Hindlimb muscle (tissue), 1 donor: ENCODE data around the gene SETD1B. TPM values are rescaled to one million over a fixed set of nuclear protein-coding genes. Genes with fewer than 3 reads are reported as not detected.
"Not testable (repeated sequence)": the region's sequence is repeated elsewhere in the genome, so short reads cannot be mapped to it uniquely, and the experiment has no call there.

Experiments used
- DNase-seq: peaks from one replicate; pipeline ENCODE4 v3.0.0-alpha.2; 2013
- polyA plus RNA-seq: library from polyadenylated mRNA; unstranded; fragments of 120-200 nt; gene quantifications from one replicate; pipeline ENCODE4 v1.2.1, GENCODE V29; 2013; ENCODE audit not compliant: insufficient read length

Gene SETD1B
- polyA plus RNA-seq, 1 donor: 12.3 TPM

DNA sequence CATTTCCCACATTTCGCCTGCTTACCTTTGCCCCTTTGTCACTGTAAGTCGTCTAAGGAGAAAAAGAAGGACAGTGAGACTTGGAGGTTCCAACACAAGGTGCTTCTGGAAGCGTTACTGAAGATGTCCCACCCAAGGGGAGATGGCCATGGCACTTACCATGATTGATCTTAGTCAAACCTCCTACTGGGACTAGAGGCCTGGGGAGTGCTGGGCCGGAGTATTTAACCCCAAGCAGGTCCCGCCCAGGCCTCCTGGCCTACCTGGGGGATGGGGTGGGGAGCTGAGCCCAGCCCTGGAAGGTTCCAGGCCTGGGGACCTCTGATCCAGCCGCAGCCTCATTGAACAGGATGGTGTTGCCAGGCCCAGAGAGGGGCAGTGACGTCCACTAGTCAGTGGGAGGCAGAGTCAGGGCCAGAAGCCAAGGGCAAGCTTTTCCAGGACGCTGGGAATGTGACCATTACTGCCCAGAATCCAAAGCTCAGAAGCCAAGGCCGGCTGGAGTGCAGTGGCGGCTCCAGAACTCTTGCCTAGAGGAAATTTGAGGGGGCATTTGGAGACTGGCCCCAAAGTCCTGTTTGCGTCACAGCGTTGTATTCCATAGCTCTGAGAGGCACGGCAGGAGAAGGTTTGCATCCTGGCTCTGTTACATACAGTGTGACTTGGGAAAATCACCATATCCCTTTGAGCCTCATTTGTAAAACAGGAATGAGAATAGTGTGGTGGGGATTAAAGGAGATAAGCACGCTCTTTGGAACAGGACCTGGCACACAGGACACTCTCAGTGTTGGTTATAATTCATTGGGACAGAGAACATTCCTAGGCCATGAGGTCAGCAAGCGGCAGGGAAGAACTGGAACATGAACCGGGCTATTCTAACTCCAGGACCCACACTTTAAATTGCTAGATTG lies 55.1 kb downstream of the SETD1B start, which contains the start of gene HPD:
Gene HPD, minus strand, starts transcription at position 198 of the 911 bp plus-strand sequence. Its CDS starts 36 bp downstream, at position 162.
- DNase-seq: peak; percentile 59

GRCh38 chr12:121860257-121860656 lies 56.4 kb downstream of the SETD1B start:
- DNase-seq: no peak

DNA sequence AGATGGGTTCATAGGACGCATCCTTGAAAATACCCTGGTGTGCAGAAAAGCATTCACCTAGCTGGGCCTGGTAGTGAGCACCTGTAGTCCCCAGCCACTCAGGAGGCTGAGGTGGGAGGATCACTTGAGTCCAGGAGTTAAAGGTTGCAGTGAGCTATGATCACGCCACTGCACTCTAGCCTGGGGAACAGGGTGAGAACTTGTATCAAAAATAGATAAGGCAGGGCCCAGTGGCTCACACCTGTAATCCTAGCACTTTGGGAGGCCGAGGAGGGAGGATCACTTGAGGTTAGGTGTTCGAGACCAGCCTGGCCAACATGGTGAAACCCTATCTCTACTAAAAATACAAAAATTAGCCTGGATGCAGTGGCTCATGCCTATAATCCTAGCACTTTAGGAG lies 56.9 kb downstream of the SETD1B start:
- not testable (repeated sequence) for DNase-seq

DNA sequence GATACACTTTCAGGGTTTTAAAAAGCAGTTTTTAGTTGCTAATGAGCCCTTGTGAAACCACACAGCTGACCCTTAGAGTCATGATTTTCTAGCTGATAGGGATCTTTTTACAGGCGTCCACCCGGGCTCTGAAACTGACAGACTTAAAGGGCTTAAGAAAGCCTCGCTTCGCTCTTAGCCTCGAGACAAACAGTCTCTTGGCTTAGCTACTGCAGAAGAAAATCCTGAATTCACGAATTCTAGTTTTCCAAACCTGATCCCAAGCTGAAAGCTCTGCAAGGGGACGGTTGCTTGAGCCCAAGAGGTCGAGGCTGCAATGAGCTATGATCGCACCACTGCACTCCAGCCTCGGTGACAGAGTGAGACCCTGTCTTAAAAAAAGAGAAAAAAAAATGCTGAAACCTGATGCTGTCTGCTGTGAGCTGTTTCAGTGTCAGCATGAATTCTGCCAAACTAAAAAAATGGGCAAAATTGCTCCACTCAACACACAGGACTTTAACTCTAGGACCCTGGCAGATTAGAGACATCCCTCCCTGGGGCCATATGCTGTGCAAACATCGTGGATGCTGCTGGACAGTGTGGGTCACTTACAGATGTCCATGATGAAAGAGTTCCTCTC lies 57.9 kb downstream of the SETD1B start:
- DNase-seq: no peak

DNA sequence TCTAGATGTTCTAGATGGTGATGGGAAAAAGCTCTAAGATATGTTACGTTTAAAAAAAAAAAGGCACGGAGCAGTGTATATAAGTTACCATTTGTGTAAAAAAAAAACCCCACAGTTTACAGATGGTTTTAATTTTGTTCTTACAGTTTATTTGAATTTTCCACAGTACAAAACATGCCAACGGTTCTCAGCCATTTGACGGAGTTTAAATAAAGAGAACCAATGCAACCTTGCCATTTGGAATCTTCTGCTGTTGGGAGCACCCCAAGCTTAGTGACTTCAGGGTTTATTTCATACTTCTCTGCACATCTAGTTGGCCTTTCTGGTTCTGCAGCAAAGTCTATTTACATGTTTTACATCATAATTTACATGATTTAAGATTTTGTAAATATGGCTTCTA lies 62.5 kb downstream of the SETD1B start:
- DNase-seq: peak; percentile 59

DNA sequence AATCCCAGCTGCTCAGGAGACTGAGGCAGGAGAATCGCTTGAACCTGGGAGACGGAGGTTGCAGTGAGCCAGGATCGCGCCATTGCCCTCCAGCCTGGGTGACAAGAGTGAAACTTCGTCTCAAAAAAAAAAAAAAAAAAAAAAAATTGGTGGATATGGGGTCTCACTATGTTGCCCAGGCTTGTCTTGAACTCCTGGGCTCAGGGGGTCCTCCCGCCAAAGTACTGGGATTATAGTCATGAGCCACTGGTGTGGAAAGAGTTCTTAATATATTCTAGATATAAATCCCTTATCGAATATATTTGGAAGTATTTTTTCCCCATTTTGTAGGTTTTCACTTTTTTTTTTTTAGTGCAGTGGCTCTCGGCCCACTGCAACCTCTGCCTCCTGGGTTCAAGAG lies 65.4 kb downstream of the SETD1B start:
- DNase-seq: not testable (repeated sequence)

DNA sequence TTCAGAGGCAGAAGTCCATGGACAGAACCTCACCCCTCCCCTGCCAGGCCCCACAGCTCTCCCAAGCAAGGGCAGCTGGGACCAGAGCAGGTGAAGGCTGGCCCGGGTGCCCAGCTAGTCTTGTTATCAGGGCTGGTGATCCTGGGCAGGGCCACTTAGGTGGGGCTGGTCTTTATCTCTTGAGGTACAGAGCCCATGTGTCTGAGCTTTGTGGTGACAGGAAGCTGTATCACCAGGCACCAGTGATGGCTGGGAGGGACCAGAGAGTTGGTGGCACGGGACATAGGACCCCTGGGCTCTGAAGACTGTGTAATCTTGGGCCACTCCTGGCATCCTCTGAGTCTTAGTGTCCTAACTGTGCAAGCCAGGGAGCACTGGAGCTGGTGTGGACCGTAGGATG lies 67.7 kb downstream of the SETD1B start:
- DNase-seq: no peak

- peak; percentile 77 for DNase-seq
These were observed 68.9 kb downstream of the SETD1B start for GRCh38 chr12:121872546-121873215.

DNA sequence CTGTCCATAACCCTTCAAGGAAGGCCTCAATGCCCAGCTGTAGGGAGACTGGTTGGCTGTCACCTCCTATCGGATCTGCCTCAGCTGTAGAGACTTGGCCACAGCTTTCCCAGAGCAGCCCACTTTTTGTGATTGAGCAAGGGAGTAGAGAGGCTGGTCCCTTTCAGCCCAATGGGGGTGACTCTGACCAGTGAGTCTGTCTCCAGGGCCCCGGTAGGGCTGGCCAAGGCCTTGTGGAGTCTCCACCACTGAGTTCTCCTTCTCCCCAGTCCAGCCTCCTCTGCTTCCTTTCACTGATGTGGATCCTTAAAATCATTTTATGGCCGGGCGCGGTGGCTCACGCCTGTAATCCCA lies 69.4 kb downstream of the SETD1B start:
- no peak for DNase-seq

DNA sequence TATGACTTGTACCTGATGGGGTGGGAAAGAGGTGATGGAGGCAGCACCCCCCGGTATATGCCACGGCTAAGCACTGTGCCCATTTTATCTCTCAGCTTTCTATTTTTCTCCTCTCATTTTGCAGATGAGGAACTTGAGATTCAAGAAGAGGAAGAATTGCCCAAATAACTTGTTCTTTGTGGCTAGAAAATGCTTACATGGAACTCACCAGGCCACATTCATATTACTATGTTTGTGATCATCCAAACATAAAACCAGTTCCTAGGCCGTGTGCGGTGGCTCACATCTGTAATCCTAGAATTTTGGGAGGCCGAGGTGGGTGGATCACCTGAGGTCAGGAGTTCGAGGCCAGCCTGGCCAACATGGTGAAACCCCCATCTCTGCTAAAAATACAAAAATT lies 70.3 kb downstream of the SETD1B start:
- DNase-seq: no peak

- DNase-seq: no peak
These were observed 71.8 kb downstream of the SETD1B start for GRCh38 chr12:121875582-121875981.

GRCh38 chr12:121876080-121876447 lies 72.3 kb downstream of the SETD1B start:
- not testable (repeated sequence) for DNase-seq

Other genes starting within 250 kb of the SETD1B start
- 23.1 TPM for gene KDM2B, start 223.0 kb upstream of the SETD1B start, polyA plus RNA-seq
- gene ORAI1, start 177.5 kb upstream of the SETD1B start, polyA plus RNA-seq: 44.8 TPM
- 0.54 TPM for gene MORN3, start 134.4 kb upstream of the SETD1B start, polyA plus RNA-seq
- gene TMEM120B, start 91.3 kb upstream of the SETD1B start, polyA plus RNA-seq: 30.4 TPM
- 3.7 TPM for gene RHOF, start 10.3 kb upstream of the SETD1B start, polyA plus RNA-seq
- not detected for gene HPD, start 54.9 kb downstream of the SETD1B start, polyA plus RNA-seq
- gene PSMD9, start 84.8 kb downstream of the SETD1B start, polyA plus RNA-seq: 44.4 TPM
- 1.3 TPM for gene CFAP251, start 114.6 kb downstream of the SETD1B start, polyA plus RNA-seq
- gene BCL7A, start 217.9 kb downstream of the SETD1B start, polyA plus RNA-seq: 21.2 TPM